HUDEP-2 (cell line): Measurements from ENCODE around the gene HSBP1L1.
A peak's percentile ranks its signal among the peaks of the same experiment; 100 is the strongest.

ENCODE experiments used
- DNase-seq, 76 experiments: peaks; one replicate each; lab custom pipeline; 2025; ENCODE audit not compliant: unreplicated experiment in 76 of 76; lab: John Stamatoyannopoulos, UW

HSBP1L1 gene

GRCh38 chr18:79944126-79944731 is 20.2 kb upstream of the HSBP1L1 start:
- DNase-seq = peak in 56 of 76 experiments; percentile 13 to 89 (median 54)

- no peak for DNase-seq
These were observed 19.7 kb upstream of the HSBP1L1 start for GRCh38 chr18:79944746-79945117.

- no peak for DNase-seq
These were observed 19.1 kb upstream of the HSBP1L1 start for GRCh38 chr18:79945118-79946042.

DNA sequence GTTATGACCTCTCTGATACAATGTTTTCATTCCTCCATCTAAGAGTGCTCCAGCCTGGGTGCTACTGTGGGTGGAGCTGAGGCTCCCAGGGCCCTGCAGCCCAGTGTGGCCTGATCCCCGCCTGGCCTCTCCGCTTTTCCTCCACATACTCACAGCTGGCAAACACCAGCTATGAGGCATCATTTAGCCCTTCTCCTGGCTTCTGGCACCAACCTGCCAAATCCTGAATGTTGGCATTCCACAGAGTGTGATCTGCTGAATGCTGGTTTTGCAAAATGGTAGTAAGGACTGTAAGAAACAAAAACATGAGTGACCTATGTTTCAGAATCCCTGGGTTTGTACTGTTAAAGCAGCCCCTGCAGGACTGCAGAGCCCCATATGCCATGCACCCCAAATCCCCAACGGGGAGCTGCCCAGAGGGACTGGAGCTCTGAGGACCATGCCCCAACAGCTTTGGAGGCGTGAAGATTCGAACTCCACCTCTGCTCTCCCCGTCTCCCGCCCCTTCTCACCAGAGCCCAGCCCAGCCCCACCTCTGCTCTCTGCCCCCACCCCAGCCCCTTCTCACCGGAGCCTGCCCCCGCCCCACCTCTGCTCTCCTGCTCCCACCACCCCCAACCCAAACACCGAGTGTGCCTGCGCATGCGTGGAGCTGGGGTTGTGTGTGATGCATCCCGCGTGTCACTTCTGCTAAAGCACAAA is 17.2 kb upstream of the HSBP1L1 start:
- DNase-seq = no peak

DNA sequence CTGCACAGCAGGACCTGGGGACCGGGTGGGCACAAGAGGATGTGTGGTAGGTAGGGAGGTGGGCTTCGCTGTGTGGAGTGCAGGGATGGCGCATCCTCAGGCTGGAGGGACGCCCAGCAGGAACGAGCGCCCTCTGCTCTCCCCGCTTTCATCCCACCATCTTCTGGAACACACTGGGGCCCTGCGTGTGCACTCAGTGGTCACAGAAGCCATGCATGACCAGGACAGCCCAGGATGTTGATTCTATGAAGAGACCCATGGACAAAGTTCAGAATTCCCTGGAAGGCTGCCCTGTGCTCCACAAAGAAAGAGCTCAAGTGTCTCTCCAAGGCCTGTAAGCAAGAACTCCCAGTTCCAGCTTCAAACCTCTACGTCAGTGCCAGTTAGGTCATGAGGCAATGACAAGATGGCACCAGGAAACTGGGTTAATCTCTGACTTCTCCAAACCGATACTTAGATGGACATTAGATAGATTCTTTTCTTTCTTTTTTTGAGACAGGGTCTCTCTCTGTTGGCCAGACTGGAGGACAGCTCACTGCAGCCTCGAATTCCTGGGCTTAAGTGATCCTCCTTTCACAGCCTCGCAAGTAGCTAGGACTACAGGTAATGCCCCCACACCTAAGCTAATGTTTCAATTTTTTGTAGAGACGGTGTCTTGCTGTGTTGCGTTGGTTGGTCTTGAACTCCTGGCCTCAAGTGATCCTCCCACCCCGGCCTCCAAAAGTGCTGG is 16.4 kb upstream of the HSBP1L1 start:
- DNase-seq = no peak

GRCh38 chr18:79948719-79949411 is 15.6 kb upstream of the HSBP1L1 start:
- no peak for DNase-seq

DNA sequence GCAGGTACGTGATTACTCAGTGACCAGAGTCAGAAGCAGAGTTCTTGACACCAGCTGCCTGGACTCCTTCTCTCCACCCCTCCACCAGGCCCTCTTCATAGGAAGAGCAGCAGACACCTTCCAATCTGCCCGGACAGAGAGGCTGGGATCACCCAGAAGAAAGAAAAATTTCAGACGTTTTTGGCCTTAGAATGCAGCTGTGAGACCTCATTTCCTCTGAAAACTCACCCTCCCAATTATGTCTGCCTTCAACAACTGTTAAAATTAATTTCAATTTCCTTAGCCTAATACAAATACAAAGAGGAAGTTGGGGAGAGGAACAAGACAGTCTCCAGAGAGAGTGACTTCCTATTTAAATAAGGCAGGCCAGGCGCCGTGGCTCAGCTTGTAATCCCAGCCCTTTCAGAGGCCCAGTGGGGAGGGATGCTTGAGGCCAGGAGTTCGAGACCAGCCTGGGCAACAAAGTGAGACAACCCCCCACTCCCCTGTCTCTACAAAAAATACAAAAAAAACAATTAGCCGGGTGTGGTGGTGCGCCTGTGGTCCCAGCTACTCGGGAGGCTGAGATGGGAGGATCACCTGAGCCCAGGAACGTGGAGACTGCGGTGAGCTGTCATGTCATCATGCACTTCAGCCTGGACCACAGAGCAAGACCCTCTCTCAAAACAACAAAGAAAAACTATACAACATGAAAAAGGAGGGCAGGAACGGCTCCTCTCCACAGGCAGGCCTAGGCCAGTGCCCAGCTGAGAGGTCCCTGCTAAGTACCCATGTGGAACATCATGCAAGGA is 14.6 kb upstream of the HSBP1L1 start:
- peak in 10 of 76 experiments; percentile 12 to 33 (median 18) for DNase-seq

DNA sequence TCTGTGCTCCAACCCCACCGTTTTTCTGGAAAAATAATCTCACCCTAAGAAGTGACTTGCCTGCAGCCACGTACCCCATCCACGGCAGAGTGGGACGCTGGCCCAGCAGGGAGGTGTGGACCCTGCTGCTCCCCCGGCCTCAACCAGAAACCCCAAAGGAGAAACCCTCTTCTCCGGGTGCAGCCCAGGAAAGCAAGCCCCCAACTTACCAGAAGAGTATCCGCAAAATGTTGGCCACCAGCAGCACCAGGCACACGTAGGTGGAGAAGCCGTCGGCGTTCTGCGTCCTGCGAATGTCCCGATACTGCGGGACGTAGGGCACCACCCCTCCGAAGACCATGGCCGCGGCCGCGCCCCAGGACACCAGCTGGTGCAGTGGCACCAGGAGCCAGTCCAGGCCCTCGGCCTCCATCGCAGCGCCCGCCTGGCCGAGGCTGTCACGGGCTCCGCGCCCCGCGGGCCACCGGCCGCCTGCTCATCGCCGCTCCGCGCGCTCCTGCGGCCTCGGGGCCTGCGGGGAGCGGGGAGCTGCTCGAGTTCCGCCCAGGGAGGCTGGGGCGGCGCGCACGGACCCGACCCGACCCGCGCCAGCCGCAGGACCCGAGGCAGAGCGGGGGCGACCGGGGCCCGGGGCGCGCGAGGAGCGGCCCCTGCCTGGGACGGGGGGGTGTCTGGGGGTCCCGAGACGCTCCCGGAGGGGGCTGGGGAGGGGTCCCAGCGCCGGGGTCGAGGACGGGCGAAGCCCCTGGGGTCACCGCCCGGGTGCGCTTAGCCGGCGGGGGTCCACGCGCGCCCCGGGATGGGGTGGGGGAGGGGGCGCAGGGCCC is 13.7 kb upstream of the HSBP1L1 start:
- peak in 38 of 76 experiments; percentile 2 to 64 (median 31) for DNase-seq

GRCh38 chr18:79951545-79952455 is 12.6 kb upstream of the HSBP1L1 start, which contains the start of gene SLC66A2:
Gene SLC66A2, minus strand, starts transcription at chr18:79951653. Its CDS starts 727 bp downstream, at chr18:79950926.
- peak in 73 of 76 experiments; percentile 33 to 98 (median 87) for DNase-seq

DNA sequence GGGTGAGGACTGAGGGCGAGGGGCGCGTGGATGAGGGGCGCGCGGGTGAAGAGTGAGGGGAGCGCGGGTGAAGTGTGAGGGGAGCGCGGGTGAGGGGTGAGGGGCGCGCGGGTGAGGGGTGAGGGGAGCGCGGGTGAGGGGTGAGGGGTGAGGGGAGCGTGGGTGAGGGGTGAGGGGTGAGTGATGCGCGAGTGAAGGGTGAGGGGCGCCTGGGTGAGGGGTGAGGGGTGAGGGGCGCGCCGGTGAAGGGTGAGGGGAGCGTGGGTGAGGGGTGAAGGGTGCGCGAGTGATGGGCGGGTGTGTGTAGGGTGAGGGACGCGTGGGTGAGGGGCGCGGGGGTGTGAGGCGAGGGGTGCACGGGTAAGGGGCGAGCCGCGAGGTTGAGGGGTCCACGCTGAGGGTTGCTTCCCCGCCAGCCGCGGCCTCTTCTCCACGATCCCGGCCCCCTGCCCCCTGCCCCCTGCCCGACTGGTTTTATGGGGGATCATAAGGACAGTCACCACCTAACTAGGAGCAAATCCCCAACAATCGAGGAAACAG is 11.9 kb upstream of the HSBP1L1 start:
- no peak for DNase-seq

DNA sequence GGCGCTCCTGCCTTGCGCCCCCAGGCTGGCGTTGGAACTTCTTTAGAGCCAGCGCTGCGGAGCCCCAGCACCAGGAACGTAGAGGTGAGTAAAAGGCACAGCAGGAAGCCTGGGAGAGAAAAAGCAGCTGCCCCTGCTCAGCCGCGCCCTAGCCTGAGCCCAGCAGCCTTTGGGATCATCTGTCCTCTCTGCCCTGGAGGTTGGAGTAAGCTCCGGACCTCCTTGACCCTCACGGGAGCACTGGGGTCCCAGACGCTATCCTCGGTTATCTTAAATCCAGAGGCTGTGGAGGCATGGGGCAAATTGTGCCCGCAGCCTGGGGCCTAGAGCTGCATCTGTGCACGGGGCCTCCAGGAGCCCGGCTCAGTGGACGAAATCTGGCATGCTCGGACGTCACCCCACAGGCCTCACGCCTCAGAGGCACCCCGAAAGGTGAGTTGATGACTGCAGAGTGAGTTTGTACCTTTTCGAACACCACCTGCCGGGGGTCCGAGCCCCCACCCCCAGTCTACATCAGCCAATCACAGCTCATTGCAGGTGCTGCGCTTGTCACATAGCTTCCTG is 11.4 kb upstream of the HSBP1L1 start:
- DNase-seq = no peak

DNA sequence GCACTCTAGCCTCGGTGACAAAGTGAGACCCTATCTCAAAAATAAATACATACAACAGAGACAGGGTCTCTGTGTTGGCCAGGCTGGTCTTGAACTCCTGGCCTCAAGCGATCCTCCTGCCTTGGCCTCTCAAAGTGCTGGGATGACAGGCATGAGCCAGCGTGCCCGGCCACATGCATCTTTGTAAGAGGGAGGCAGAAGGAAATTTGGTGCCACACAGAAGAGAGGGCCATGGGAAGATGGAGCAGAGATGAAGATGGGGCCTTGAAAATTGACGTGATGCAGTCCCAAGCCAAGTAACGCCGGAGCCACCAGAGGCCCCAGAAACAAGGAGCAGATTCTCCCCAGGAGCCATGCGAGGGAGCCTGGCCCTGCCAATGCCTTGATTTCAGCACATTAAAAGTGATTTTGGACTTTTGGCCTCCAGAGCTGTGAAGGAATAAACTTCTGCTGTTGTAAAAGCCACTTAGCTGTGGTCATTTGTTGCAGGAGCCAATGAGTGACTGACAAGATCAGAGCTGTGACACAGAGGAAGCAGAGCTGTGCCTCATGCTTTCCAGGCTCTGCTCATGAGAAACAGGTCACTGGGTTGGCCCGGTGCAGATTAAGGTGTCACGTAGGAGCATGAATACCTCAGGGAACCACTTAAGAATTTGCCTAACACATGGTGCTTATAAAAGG is 10.3 kb upstream of the HSBP1L1 start:
- peak in 2 of 76 experiments; percentile 13 to 17 for DNase-seq

- DNase-seq = no peak
These were observed 9.7 kb upstream of the HSBP1L1 start for GRCh38 chr18:79954791-79955190.

DNA sequence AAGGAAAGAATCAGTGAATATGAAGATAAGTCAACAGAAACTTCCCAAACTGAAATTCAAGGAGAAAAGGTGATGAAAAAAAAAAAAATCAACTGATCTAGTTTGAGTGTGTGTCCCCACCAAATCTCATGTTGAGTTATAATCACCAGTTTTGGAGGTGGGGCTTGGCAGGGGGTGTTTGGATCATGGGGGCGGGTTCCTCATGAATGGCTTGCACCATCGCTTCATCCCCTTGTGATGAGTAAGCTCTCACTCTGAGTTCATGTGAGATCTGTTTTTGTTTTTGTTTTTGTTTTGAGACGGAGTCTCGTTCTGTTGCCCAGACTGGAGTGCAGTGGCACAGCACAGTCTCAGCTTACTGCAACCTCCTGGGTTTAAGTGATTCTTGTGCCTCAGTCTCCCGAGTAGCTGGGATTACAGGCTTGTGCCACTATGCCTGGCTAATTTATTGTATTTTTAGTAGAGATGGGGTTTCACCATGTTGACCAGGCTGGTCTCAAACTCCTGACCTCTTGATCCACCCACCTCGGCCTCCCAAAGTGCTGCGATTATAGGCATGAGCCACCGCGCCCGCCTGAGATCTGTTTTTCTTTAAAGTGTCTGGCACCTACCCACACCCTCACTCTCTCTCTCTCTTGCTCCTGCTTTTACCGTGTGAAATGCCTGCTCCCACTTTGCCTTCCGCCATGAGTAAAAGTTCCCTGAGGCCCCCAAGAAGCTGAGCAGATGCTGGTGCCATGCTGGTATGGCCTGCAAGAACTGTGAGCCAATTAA is 9.0 kb upstream of the HSBP1L1 start:
- peak in 1 of 76 experiments; percentile 12 for DNase-seq

- DNase-seq = no peak
These were observed 8.2 kb upstream of the HSBP1L1 start for GRCh38 chr18:79956276-79956675.
